ENCODE results near the gene GNB1. TPM values are rescaled to one million over a fixed set of nuclear protein-coding genes. Genes with fewer than 3 reads are reported as not detected.

The GNB1 gene
- total RNA-seq = 123 TPM

GRCh38 chr1:1890506-1891348 lies at the start of gene GNB1:
TSS of gene GNB1 (minus strand) at chr1:1891087. CDS start at chr1:1825453, 65,634 bp downstream.

GRCh38 chr1:1918901-1919303 lies 28.0 kb upstream of the GNB1 start, which contains the start of gene TMEM52:
TSS of gene TMEM52 (minus strand) at chr1:1919279. CDS start at chr1:1919265, 14 bp downstream.

DNA sequence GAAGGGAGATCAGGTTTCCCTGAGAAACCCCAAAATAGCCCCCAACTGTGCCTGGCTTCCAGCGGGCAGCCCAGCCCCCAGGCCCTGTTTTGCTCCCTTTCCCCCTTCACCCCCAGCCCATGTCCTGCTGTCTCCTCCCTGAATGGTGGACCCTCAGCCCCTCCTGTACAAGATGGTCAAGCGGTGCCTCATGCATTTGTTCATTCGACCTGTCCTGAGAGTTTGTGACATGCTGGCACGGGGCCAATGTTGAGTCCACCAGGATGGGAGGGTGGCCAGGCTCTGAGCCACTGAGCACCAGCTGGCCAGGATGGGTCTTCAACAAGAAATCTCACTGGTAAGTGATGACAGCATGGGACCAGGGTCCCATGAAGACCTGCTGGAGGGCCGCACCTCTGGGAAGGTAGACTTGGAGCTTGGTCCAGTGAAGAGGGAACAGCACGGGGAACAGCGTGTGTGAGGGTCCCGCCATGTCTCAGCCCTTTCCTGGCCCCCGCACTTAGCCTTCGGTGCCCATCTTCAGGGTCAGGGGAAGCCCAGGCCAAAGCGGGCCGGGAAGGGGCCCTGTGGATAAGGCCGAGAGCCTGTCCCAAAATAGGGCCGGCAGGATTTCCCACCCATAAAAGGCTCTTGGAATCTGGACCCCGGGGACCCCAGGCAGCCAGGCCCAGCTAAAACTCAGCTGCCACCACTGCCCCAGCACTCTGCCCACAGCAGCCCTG lies 24.2 kb upstream of the GNB1 start, which contains the start of gene CALML6:
TSS of gene CALML6 (plus strand) at position 290 of the 722 bp plus-strand sequence. CDS start at position 311, 21 bp downstream.

DNA sequence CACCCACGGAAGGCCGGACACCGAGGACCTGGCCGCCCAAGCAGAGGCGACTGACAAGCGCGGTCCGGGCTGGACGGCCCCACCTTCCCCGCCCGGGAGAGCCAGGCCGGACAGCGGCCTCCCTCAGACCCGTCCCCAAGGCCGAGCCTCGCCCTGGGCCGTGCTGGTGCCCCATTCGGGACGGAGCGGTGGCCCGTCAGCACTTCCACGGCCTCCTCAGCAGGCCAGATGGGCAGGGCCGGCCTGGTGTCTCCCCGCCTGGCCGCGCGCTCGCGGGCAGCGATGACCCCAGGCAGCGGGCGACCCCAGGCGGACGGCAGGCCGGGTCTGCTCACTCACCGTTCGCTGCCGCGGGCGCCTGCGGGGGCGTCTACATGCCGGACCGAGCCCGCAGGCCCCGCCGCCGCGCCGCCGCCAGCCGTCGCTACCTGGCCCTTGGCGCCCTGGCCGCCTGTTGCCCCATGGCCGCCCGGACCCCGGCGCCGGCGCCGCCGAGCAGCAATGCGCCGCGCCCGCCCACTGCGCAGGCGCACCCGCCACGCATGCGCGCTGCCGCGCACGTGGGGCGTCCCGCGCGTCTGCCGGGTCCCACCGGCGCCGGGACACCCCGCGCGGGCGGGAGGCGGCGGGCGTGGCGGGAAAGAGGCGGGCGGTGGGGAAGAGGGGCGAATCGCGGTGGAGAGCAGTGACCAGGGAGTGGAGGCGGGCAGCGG lies 112.8 kb downstream of the GNB1 start, which contains the start of gene NADK:
TSS of gene NADK (minus strand) at position 521 of the 713 bp plus-strand sequence. CDS start 13,064 bp downstream, outside the sequence.

Other genes starting within 250 kb of the GNB1 start
- gene CDK11B, start 232.1 kb downstream of the GNB1 start, total RNA-seq = 12.4 TPM
- gene SLC35E2B, start 198.3 kb downstream of the GNB1 start, total RNA-seq = 56.9 TPM
- gene CDK11A, start 166.7 kb downstream of the GNB1 start, total RNA-seq = 33.8 TPM
- 47.6 TPM for gene NADK, start 112.6 kb downstream of the GNB1 start, total RNA-seq
- gene CALML6, start 24.2 kb upstream of the GNB1 start, total RNA-seq = 33.0 TPM
- 16.1 TPM for gene TMEM52, start 28.2 kb upstream of the GNB1 start, total RNA-seq
- 0.23 TPM for gene CFAP74, start 112.7 kb upstream of the GNB1 start, total RNA-seq
- gene GABRD, start 128.3 kb upstream of the GNB1 start, total RNA-seq = 3.4 TPM
- gene PRKCZ, start 159.3 kb upstream of the GNB1 start, total RNA-seq = 18.8 TPM